Lower lobe of right lung (tissue), 2 donors: ENCODE results near the gene LRRK2. TPM values are rescaled to one million over a fixed set of nuclear protein-coding genes. Genes with fewer than 3 reads are reported as not detected.

ENCODE experiments used
- ATAC-seq, 2 donors: fragments of 200-7000 bp; cut with Tn5 transposase; one replicate each; pipeline ENCODE4 v1.9.1; 2020 to 2022; ENCODE audit warnings: mild to moderate bottlenecking in 2 of 2, moderate library complexity in 2 of 2
- DNase-seq: peaks from one replicate; pipeline ENCODE4 v3.0.0-alpha.2; 2020
- H3K27ac ChIP-seq: fragments of 200-600 bp; one replicate; pipeline ENCODE4 v1.8.0; 2022
- H3K27me3 ChIP-seq: fragments of 200-600 bp; one replicate; pipeline ENCODE4 v1.8.0; 2022; ENCODE audit warnings: low read depth
- H3K36me3 ChIP-seq: fragments of 200-600 bp; one replicate; pipeline ENCODE4 v1.8.0; 2022; ENCODE audit warnings: mild to moderate bottlenecking
- H3K4me1 ChIP-seq: fragments of 200-600 bp; one replicate; pipeline ENCODE4 v1.8.0; 2022
- H3K4me3 ChIP-seq: fragments of 200-600 bp; one replicate; pipeline ENCODE4 v1.8.0; 2022; ENCODE audit warnings: mild to moderate bottlenecking
- H3K9me3 ChIP-seq: fragments of 200-600 bp; one replicate; pipeline ENCODE4 v1.8.0; 2022
- intact Hi-C: fragments of 100-400 bp; cut with DNase I; formaldehyde crosslinking; loops from one replicate; pipeline ENCODE4 v1.11.0; 2022
- total RNA-seq: library from RNA; stranded (reverse); fragmentation: NEBNext Ultra II Directional; extraction: Animal tissue kit (Norgen Biotek cat#: 25700); gene quantifications from one replicate; pipeline ENCODE4 v1.2.1, GENCODE V29; 2021
- TF ChIP-seq, protein P1 (sequence below): fragments of 200-600 bp; IDR thresholded peaks from one replicate; pipeline ENCODE4 v1.8.0; 2022; ENCODE audit warnings: antibody characterized with exemption, mild to moderate bottlenecking
- donor health status: DM: no; HTN: yes; CAD: no; lungs with severe emphysema.

The LRRK2 gene
- total RNA-seq, 1 donor from 2014 or later, result 426 TPM

DNA sequence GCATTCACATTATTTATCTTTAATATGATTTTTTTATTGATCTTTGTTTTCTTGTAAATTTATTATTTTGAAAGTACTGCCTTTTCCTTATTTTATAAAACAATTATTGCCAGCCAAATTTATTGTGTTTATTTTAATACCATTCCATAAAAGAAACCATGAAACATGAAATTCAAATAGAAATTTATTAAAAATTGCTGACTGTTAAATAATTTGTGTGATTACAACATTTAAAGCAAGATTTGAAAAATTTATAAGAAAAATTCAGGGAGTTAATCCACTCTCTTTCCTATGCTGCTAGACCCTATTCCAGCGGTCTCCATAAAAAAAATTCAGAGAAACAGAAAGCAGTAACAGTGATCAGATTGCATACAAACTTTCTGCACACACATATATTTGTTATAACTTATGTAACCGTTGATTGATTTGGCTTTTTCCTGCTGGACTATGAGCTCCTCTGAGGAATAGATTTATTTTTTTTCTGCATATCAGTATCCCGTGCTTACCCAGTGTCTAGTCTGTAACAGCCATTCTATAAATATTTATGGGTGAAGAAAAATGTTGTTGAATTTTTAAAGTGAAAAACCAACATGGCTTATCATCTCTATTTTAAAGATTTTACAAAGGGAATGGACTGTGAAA lies 68.1 kb downstream of the LRRK2 start:
- Histone ChIP-seq H3K9me3 (no peaks in the 10 kb centered on the region), H3K27me3 (no peaks in the 10 kb centered on the region), H3K27ac (no peak overlapping the region), H3K4me1 (no peaks in the 10 kb centered on the region), H3K36me3 (peaks cover 39% of the 10 kb centered on the region), H3K4me3 (no peak overlapping the region)
- intact Hi-C loops, result no loop called here
- TF ChIP-seq, protein P1, sequence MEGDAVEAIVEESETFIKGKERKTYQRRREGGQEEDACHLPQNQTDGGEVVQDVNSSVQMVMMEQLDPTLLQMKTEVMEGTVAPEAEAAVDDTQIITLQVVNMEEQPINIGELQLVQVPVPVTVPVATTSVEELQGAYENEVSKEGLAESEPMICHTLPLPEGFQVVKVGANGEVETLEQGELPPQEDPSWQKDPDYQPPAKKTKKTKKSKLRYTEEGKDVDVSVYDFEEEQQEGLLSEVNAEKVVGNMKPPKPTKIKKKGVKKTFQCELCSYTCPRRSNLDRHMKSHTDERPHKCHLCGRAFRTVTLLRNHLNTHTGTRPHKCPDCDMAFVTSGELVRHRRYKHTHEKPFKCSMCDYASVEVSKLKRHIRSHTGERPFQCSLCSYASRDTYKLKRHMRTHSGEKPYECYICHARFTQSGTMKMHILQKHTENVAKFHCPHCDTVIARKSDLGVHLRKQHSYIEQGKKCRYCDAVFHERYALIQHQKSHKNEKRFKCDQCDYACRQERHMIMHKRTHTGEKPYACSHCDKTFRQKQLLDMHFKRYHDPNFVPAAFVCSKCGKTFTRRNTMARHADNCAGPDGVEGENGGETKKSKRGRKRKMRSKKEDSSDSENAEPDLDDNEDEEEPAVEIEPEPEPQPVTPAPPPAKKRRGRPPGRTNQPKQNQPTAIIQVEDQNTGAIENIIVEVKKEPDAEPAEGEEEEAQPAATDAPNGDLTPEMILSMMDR, result no peak
- ATAC-seq (no peak), DNase-seq (no peak)

DNA sequence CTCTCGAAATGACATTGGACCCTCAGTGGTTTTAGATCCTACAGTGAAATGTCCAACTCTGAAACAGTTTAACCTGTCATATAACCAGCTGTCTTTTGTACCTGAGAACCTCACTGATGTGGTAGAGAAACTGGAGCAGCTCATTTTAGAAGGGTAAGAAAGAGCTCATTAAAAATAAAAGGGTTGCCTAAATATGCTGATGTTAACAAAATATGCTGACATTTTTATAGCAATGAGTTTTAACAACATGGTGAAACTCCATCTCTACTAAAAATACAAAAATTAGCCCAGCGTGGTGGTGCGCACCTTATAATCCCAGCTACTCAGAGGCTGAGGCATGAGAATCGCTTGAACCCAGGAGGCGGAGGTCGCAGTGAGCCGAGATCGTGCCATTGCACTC lies 73.5 kb downstream of the LRRK2 start:
- TF ChIP-seq, protein P1, result no peak
- H3K36me3 ChIP-seq, result peaks cover 75% of the 10 kb centered on the region
- intact Hi-C loops, result no loop called here
- H3K27ac ChIP-seq, result no peak overlapping the region
- H3K4me1 ChIP-seq, result no peaks in the 10 kb centered on the region
- no peak overlapping the region for H3K4me3 ChIP-seq
- ATAC-seq, result no peak
- no peaks in the 10 kb centered on the region for H3K27me3 ChIP-seq
- no peak for DNase-seq
- H3K9me3 ChIP-seq, result no peaks in the 10 kb centered on the region

DNA sequence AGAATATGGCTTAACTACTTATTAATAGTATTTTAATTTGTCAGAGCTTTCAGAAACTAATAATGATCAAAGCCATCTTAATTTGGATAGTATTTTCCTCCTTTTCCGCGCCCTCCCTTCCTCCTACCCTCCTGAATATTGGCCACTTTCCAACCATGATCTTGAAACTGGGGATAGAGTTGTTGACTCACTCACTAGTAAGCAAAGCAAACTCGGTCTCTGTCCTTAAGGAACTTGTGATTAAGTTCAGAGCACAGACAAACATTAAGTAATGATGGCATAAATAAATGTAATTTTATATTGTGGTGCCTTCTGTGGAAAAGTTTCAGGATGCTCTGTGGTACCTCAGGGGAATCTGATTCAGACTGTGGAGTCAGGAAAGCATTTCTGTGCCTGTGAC lies 75.7 kb downstream of the LRRK2 start:
- intact Hi-C loops, result no loop called here
- Histone ChIP-seq H3K4me1 (no peaks in the 10 kb centered on the region), H3K9me3 (no peaks in the 10 kb centered on the region), H3K27me3 (no peaks in the 10 kb centered on the region), H3K36me3 (peaks cover 78% of the 10 kb centered on the region), H3K4me3 (no peak overlapping the region), H3K27ac (no peak overlapping the region)
- ATAC-seq, result peak; percentile 54 to 60
- TF ChIP-seq, protein P1, result no peak
- DNase-seq, result no peak

DNA sequence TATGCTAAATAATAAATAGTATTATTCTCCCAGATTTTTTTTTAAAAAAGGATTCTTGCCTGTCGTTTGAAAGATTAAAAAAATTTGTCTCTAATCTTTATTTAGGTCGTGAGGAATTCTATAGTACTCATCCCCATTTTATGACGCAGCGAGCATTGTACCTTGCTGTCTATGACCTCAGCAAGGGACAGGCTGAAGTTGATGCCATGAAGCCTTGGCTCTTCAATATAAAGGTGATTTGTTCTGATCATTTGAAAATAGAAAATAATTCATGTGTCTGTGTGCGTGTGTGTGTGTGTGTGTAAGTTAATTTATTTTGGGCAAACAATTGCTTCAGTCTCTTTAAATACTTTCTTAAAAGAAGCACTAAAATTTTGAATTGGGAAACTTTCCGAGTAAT lies 84.2 kb downstream of the LRRK2 start:
- H3K27me3 ChIP-seq, result no peaks in the 10 kb centered on the region
- DNase-seq (no peak), ATAC-seq (no peak)
- intact Hi-C loops, result no loop called here
- H3K36me3 ChIP-seq, result peaks cover 77% of the 10 kb centered on the region
- no peak overlapping the region for H3K4me3 ChIP-seq
- H3K9me3 ChIP-seq, result no peaks in the 10 kb centered on the region
- TF ChIP-seq, protein P1, result no peak
- H3K27ac ChIP-seq, result no peak overlapping the region
- H3K4me1 ChIP-seq, result no peaks in the 10 kb centered on the region

DNA sequence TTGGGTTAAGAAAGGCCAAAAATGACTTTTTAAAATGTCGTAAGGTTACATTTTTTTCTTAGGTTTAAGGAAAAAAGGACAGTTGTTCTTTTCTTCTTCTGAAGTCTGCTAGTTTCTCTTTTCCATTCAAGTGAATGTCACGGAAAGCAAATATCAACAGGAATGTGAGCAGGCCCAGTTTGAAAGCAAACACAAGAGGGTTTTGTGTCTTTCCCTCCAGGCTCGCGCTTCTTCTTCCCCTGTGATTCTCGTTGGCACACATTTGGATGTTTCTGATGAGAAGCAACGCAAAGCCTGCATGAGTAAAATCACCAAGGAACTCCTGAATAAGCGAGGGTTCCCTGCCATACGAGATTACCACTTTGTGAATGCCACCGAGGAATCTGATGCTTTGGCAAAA lies 85.4 kb downstream of the LRRK2 start:
- no peak for DNase-seq

More for the DNA sequence above, 85.4 kb downstream of the LRRK2 start:
- H3K4me1 ChIP-seq, result no peaks in the 10 kb centered on the region
- no peak overlapping the region for H3K4me3 ChIP-seq
- no peaks in the 10 kb centered on the region for H3K27me3 ChIP-seq
- H3K27ac ChIP-seq, result no peak overlapping the region
- H3K36me3 ChIP-seq, result peaks cover 77% of the 10 kb centered on the region
- ATAC-seq, result no peak
- TF ChIP-seq, protein P1, result no peak
- intact Hi-C loops, result loop anchor here (10.0 kb wide), 1 partner anchor 155 kb away; no protein-coding TSS in a partner anchor
- no peaks in the 10 kb centered on the region for H3K9me3 ChIP-seq
